Renal cortical epithelial cell (primary cell): ENCODE results near the gene HS3ST3A1. TPM values are rescaled to one million over a fixed set of nuclear protein-coding genes. Genes with fewer than 3 reads are reported as not detected.
A peak's percentile ranks its signal among the peaks of the same experiment; 100 is the strongest.
"Not testable (repeated sequence)": the region's sequence is repeated elsewhere in the genome, so short reads cannot be mapped to it uniquely, and the experiment has no call there.

Source experiments
- DNase-seq: peaks from one replicate; pipeline ENCODE4 v3.0.0-alpha.2; 2011; ENCODE audit warnings: low read depth
- total RNA-seq: library from RNA; depleted of rRNA; stranded (reverse); fragments of >200 nt; gene quantifications from 2 replicates; pipeline ENCODE4 v1.2.3, GENCODE V29; 2014

Gene HS3ST3A1
- total RNA-seq, 1 donor from 2014 or later = 8.6 TPM

DNA sequence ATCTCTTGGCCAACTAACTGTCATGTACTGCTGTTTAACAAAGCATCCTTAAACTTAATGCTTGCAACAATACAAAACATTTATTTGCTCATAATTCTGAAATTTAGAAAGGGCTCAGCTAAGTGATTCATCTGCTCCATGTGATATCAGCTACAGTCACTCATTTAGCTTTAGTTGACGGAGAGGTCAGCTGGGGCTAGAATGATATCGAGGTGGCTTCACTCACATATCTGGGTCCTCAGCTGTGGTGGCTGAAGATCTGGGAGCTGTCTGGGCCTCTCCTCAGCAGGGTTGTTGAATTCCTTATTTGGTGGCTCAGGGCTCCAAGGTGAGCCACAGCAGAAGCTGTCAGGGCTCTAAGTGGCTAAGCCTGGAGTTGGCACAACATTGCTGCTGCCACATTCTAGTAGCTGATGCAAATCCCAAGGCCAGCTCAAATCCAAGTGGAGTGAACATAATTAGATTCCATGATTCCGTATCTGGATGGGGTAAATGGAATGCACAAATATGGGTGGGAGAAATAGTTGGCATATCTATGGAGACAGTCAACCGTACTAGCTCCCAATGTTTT, 62.8 kb downstream of the HS3ST3A1 start:
- DNase-seq = no peak

DNA sequence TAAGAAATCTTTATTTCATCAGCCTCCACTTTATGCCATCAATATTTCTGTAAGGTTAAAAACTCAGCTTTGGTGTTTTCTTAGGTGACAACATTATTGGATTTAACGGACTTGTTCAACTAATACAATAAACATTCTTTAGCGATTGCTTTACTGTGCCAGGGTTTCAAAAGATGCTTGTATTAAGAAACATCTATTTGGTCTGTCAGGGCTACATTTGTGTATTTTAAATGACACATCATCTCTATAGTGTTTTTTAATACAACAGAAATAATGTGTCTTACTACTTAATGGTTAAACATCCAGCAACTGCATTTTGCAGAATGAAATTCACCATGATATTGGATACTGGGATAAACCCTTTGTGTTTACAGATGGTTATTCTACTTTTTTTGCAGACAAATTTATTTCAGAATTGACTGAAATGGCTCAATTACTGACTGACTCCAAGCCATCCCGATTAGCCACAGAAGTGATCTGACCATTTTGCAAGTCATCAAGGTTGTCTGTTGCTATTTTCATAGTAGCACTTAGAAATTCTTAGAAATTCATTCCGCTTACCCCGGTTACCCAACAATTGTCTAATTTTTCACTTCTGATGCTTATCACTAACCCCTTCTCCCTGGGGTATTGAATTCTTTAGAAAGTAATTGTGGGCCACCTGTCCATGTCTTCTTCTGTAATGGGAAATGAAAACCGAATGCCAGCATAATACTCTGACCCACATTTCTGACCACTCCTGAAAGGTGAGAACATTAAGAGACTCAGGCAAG, 63.7 kb downstream of the HS3ST3A1 start:
- no peak for DNase-seq

DNA sequence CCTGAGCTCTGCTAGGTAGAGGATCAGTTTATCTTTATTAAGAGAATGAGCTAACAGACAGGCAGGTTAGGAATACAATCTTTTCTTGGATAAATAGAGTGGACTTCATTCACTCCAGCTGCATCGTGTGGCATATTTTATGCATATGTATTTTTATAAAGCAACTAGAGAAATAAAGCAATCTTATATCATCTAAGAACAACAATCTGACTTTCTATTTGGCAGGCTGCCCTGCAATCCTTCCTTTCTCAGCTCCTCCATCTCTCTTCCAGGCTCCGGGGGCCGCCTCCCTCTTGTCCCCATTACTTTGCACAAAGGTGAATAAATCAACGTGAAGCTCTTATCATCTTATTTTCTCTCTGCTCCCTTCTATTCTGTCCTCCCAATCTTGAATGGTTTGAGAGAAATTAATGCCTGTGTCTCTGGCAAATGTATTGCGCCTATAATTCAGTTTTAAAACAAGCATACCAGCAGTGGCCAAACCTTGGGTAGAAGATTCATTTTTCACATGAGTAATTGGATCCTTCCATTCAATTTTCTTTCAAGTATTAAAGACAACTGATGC, 64.5 kb downstream of the HS3ST3A1 start:
- DNase-seq = no peak

DNA sequence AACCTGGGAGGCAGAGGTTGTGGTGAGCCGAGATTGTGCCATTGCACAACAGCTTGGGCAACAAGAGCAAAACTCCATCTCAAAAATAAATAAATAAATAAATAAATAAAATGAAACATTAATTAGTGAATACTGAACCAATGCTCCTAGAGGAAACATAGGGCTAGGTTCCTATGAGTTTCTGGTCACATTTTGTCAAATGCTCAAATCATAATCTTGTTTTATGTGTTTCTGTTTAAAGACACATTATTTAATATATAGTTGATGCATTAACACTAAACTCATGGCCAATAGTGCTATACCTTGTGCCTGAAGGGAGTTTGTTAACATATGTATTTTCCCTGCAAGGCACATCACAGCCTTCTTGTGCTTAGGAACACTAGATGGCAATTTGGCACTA, 66.8 kb downstream of the HS3ST3A1 start:
- DNase-seq = no peak

DNA sequence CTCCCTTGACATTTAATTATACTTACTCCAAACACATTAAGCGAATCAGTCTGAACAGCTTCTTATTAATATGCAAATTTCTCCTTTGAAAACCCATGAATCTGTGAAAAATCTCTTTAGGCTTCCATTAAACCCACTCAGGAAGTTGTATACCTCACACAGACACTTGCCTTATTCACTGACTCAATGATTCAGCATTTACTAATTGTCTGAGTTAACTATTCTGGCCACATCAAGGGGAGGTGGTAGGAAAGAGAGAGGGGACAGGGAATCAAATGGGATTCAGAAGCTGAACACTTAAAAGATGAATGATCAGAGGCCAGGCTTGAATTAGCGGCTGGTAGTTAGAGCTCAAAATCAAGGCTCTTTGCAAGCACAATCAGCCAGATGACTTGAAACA, 70.0 kb downstream of the HS3ST3A1 start:
- peak; percentile 11 for DNase-seq

DNA sequence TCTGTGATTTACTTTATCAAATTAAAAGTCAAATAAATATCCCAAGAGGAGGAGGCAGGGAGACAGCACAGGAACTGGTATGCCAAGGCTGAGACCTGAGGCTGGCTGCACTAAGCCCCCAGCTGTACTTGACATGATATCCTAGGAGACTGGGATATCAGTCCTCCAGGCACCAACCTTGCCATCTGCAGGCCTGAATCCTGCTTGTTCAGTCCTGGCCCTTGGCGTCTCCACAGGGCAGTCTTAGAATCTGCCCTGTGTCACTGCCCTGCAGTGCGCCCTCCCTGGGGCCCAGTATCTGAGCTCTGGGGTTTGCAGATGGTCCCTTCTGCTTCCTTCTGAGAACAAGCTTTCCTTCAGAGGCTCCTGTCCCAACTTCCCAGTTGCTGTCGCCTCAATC, 75.9 kb downstream of the HS3ST3A1 start:
- DNase-seq = no peak

DNA sequence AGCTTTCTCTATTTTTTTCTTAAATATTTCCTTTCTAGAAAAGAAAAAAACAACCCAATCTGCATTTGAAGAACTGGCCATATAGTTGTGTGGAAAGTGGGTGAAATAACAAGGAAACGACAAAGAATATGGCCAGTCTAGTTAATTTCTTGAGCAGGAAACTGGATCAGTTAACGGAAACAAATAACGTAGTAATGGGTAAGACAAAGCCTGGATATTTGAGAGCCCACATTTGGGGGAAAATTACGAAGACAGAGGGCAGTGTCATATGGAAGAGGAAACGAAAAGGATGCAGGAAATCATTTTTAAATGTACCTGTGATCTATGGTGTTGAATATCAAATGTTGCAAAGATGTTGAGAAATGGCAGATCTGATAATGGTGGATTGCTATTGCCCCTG, 78.6 kb downstream of the HS3ST3A1 start:
- no peak for DNase-seq

DNA sequence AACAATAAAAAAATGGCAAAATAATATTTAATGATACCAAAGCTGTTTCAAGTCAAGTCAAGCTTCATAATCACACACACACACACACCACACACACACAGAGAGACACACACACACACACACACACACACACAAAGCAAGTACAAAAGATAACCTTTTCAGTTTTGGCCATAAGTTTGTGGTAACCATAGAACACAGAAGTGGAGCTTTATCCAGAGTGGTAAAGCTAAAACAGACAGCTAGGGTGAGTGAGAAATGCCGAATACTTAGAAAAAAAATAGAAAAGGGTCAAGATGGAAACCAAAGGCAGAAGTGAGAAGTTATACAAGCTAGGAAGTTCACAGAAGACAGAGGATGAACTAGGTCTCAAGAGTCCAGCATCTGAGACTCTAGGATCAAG, 79.0 kb downstream of the HS3ST3A1 start:
- DNase-seq = no peak

DNA sequence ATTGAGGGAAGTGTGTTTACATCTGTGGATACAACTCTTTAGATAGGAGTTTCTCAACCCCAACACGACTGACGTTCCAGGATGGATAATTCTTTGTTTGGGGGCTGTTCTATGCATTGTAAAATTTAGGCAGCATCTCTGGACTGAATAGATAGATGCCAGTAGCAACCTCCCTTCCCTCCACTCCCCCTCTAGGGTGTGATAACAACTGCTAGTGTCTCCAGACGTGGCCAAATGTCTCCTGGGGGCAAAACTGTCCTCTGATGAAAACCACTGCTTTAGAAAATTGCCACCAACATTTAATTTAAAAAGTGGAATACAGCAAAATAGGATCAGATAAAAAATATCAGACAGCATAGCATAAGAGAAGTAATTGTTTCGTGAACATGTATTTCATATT, 79.9 kb downstream of the HS3ST3A1 start:
- DNase-seq = no peak

DNA sequence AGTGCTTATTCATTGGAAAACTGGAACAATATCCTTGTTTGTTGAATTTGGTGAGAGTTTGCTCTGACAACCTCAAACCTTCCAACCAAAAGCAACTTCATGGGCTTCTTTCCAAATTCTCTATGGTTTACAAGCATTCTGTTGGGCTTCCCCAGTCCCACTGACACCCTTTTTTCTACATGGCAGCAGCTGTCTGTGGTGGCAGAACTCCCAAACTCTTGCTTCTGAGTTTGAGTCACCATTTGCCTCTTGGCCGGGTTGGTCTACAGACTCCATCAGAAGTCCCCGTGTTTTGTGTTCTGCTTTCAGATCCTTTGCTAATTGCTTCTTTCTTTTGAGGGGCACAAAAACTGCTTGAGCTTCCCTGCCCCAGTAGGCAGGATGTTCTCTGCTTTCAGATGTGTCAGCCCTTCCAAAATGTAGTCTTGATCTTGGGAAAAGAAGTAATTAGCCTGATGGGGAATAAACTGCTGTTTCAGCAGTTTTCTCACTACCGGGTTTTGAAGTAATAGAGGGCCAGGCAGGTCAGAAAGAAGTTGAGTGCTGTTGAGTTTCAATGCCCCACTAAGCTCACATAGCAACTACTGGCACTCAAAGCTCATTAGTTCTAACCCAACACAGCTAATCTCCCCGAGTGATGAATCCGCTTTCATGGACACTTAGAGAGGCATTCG, 80.7 kb downstream of the HS3ST3A1 start:
- peak; percentile 52 for DNase-seq

DNA sequence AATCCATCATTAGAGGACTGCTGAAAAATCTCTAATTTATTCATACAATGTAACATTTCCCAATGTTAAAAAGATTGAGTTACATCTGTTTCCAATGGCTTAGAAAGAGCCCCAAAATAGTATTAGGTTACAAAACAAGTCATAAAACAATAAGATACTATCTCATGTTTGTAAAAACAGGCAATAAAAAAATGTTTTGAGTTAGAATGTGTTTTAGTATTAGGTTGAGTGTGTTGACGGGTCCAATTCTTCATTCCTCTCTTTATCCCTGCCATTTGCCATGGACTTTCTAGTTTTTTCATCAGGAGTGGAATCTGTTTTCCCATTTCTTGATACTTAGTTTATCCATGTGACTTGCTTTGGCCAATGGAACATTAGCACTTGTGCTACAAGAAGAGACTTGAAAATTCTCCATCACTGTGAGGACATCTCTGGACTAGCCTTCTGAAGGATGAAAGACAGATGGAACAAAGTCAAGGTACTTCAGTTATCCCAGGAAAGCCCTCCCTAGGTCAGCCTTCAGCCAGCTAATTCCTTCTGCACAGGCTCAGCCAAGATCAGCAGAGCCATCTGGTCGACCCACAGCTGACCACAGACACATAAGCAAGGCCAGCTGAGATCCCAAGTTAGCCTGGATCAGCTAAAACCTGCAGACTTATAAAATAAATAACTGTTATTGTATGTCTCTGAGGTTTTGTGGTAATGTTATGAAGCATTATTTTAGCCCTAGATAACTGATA, 83.3 kb downstream of the HS3ST3A1 start:
- no peak for DNase-seq

DNA sequence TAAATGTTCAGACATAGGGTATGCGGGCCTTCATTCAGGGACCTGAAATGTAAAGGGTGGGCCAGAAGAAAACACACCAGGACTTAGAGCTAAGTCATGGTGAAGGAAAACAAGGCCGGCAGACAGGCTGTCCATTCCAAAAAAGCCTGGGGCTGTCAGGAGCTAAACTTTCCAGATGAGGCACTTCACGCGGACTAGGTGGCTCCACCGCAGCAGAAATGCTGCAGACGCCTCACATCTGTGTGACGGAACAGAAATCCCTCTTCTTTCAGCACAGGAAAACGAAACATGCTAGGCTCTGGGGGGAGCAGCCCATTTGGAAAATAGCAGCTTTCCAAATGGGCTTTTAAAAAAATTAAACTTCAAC, 88.7 kb downstream of the HS3ST3A1 start:
- DNase-seq = no peak

DNA sequence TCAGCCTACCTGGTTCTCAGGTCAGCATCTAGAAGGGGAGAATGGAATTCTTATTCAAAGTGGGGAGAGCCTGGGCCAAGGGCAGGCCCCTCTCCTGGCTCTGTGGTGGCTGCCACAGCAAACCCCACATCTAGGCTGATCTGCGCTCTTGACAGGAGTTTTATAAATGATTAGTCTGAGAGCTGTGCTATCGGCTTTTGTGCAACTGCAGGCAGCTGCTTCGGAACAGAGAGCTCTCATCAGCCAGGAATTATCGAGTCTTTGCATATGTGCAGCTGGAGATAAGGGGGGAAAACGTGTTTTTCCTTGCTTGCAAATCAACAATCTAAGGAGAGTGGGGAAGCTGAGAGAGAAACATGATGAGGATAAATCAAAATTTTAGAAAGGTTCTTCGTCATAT, 91.7 kb downstream of the HS3ST3A1 start:
- no peak for DNase-seq

DNA sequence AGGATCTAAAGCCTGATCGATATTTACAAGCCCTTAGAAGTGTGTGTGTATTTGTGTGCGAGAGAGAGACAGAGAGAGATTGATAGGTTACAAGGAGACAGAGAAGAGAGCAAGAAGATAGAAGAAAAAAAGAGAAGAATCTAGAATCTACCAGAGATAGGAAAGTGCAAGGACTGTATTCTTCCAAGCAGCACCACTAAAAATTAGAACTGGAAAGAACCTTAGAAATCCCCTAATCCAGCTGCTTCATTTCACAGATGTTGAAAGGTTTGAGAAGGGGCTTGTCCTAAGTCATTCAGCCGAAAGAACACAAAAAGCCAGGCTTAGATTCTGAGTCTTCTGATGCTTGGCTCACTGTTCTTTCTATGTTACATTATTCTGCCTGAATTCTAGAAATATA, 92.2 kb downstream of the HS3ST3A1 start:
- DNase-seq = no peak

DNA sequence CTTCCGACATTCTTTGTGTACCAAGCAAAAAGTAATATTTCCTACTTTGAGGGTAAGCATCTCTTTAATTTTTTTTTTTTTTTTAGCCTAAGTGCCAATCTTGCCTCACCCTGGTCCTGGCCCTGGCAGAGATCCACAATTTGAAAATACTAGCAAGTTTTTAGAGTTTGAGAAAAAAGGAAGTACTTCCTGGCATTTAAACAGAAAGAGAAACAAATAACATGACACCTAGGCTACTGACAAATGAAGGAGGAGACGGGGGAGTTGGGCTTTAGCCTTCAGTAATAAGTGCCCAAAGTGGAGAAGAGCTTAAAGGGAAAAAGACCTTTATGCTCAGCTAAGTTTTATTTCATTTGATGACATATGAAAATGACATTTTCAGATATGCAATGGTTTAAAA, 92.8 kb downstream of the HS3ST3A1 start:
- no peak for DNase-seq

DNA sequence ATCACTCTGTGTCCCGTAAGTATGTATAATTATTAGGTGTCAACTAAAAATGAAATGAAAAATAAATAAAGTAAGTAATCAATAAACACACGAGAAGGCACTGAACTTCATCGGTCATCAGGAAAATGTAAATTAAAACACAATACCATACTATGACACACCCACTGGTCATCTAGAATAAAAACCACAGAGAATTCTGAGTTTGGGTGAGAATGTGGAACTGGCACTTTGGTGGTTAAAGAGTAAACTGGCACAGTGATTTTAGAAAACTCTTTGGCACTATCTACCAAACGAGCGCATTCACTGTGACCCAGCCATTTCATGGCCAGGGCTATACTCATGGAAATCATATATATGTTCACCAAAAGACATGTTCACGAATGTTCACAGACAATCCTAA, 98.2 kb downstream of the HS3ST3A1 start:
- DNase-seq = no peak

DNA sequence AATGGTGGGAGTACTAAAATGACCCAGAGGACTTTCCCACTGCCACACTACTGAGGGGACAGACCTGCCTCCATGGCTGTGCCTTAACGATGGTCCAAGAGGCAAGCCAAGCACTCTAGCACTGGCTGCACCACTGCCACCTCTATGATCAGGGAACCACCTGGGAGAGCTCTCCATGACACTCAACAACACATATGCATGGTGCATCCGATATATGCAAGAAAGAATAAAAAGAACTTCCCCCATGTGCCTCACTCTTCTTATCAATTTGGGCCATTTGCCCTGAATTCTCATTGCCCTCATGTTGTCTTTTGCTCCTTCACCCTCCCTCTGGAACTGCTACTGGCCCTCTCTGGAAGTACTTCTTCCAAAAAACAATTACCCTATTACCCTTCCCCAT, 99.5 kb downstream of the HS3ST3A1 start:
- DNase-seq = no peak

DNA sequence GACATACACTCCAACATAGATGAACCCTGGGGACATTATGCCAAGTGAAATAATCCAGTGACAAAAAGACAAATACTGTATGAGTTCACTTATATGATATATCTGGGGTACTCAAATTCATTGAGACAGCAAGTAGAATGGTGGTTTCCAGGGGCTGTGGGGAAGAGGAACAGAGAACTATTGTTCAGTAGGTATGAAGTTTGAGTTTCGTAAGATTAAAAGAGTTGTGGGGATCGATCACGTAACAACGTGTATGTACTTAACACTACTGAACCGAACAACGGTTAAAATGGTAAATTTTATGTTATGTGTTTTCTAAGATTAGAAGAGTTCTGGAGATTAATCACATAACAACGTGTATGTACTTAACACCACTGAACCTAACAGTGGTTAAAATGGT, 100.8 kb downstream of the HS3ST3A1 start:
- DNase-seq = no peak

DNA sequence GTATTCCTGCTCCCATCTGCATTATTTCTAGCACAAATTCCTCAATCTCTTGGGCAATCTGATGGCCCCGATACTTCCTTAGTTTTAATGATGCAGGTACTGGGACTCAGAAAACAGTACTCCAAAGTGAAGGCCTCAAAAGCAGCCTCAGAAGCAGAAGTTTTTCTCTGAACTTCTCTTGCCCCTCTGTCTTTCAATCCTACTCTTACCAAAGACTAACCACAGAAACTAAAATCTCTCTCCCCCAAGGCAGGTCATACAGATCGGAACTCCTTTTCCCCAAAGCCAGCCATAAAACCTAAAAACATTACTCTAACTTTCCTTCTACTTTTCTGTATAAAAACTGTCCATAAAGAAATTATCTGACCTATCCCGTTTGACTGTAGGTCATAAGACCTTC, 103.5 kb downstream of the HS3ST3A1 start:
- no peak for DNase-seq

DNA sequence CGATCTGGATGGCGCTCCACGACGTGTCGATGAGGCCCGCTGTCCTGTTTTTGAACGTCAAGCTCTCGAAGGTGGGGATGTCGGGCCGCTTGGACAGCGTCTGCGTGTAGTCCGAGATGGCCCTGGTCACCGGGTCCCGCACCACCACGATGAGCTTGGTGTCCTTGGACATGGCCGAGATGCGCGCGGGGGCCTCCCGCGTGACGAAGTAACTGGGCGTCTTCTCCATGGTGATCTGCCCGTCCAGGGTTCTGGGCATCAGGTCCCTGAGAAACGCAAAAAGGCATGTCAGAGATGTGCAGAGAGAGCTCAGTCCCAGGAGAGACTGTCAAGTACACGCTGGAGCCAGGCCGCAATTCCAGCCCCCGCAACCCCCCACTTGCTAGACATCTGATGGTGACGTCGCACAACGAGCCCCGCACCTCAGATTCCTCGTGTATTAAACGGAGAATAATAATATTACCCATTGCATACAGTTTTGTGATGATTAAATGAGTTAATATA, 105.1 kb downstream of the HS3ST3A1 start:
- DNase-seq = not testable (repeated sequence)

DNA sequence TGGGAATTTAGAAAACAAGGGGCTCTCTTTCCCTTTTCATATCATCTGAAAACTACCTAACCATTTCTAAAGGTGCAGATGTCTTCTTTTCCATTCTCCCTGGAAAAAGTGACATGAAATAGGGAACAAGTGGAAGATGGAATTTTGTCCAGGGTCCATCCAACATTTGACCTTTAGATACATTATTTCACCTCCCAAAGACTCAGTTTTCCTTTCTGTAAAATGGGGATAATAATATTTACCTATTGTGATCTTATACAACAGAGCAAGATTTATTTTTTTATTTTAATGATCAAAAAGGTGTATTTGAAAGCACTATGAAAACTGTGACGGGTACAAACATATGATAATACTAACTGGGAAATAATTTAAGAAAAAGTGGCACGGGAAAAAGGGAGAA, 106.3 kb downstream of the HS3ST3A1 start:
- DNase-seq = no peak

DNA sequence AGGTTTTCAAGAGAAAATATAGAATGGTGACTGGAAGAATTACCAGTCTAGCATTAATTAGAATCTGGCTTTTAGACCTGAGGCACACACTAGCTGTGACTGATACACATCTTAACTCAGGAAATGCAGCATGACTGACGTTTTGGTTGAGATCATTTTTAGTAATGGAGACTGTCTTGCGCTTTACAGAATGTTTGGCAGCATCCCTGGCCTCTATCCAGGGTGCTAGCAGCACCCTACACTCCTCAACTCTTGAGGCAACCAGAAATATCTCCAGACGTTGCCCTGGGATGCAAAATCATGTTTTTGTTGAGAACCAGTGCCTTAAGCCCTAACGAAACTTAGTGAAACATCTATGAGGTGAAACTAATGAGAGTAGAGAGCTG, 109.0 kb downstream of the HS3ST3A1 start:
- DNase-seq = no peak
